K562 (cell line): ENCODE results near the gene CCDC60. TPM values are rescaled to one million over a fixed set of nuclear protein-coding genes. Genes with fewer than 3 reads are reported as not detected.

Experiments
- ATAC-seq: fragments of 200-7000 bp; cut with Tn5 transposase; 3 replicates; pipeline ENCODE4 v1.9.1; 2020; ENCODE audit warnings: moderate library complexity
- BruUV-seq: library from RNA; stranded (reverse); fragments of 400-500 nt; replicated peaks from 2 replicates; lab custom pipeline; 2021; lab: Mats Ljungman, UMichigan
- CTCF ChIA-PET: fragments of 300-600 bp; formaldehyde crosslinking; extraction: SDS; loops from one replicate; lab custom pipeline; 2021; ENCODE audit warnings: low intra/inter-chr PET ratio; lab: Yijun Ruan, JAX
- POLR2A ChIA-PET: fragments of 300-600, 350-650 bp; sonication (Branson Sonifier 250); formaldehyde crosslinking; extraction: SDS; loops from one replicate; lab custom pipeline; 2021; ENCODE audit warnings: antibody characterized with exemption, inconsistent platforms; lab: Yijun Ruan, JAX
- DNase-seq, 4 experiments: peaks; one replicate each; pipeline versions ENCODE4 v3.0.0 to v3.0.0-alpha.2; 2011 to 2018; ENCODE audit warnings: low spot score in 3 of 4, mixed read lengths in 3 of 4; ENCODE audit errors: extremely low read depth in 1 of 4
- FAIRE-seq: peaks from 2 replicates; lab custom pipeline; 2011; peaks lifted over from hg19 to GRCh38; lab: Jason Lieb, UNC
- H2AFZ ChIP-seq: 2 replicates; pipeline ENCODE4 v1.6.0; 2011; ENCODE audit warnings: low read depth, low read length, control low read depth, inconsistent platforms
- H3K27ac ChIP-seq: fragments of 200-600 bp; 3 replicates; pipeline ENCODE4 v1.8.0; 2011; ENCODE audit warnings: low read depth, mild to moderate bottlenecking, control low read depth, inconsistent platforms, low read length, moderate library complexity, mixed read lengths; ENCODE audit errors: extremely low read depth
- H3K27me3 ChIP-seq, 2 experiments: fragments of 300-600 bp in 1 of 2; 2 replicates in 1 of 2; 3 replicates in 1 of 2; pipeline versions ENCODE4 v1.6.0 to v1.8.0; 2011; ENCODE audit warnings: inconsistent platforms in 2 of 2, low read length in 2 of 2, mild to moderate bottlenecking in 1 of 2, mixed read lengths in 1 of 2, moderate library complexity in 1 of 2; ENCODE audit not compliant: control insufficient read depth in 2 of 2, insufficient read depth in 2 of 2
- H3K36me3 ChIP-seq: fragments of 300-600 bp; 3 replicates; pipeline ENCODE4 v1.8.0; 2011; ENCODE audit warnings: mild to moderate bottlenecking, low read length, inconsistent platforms; ENCODE audit not compliant: control insufficient read depth, insufficient read depth
- H3K4me1 ChIP-seq, 2 experiments: fragments of 200-600 bp in 1 of 2; replicated peaks in 1 of 2; 2 replicates in 1 of 2; 3 replicates in 1 of 2; pipeline versions ENCODE4 v1.5.1 to v1.8.0; 2011; ENCODE audit warnings: inconsistent platforms in 2 of 2, low read length in 2 of 2, mild to moderate bottlenecking in 1 of 2, mixed read lengths in 1 of 2, moderate library complexity in 1 of 2; ENCODE audit not compliant: control insufficient read depth in 2 of 2, insufficient read depth in 2 of 2
- H3K4me2 ChIP-seq: 2 replicates; pipeline ENCODE4 v1.6.1; 2011; ENCODE audit warnings: low read length, control low read depth, inconsistent platforms, mixed read lengths; ENCODE audit not compliant: insufficient read depth
- H3K4me3 ChIP-seq: fragments of 200-600 bp; sonication (generic), shearing (Covaris generic); 2 replicates; pipeline ENCODE4 v1.5.1; 2016; ENCODE audit warnings: control low read depth, inconsistent platforms
- H3K79me2 ChIP-seq: fragments of 200-600 bp; 3 replicates; pipeline ENCODE4 v1.8.0; 2011; ENCODE audit warnings: low read length, inconsistent platforms; ENCODE audit not compliant: control insufficient read depth, insufficient read depth
- H3K9ac ChIP-seq, 2 experiments: 2 replicates each; pipeline versions ENCODE4 v1.6.0 to v1.6.1; 2011; ENCODE audit warnings: low read depth in 2 of 2, low read length in 2 of 2, control low read depth in 1 of 2, inconsistent platforms in 1 of 2, mild to moderate bottlenecking in 1 of 2, mixed read lengths in 1 of 2; ENCODE audit not compliant: insufficient read depth in 1 of 2
- H3K9me1 ChIP-seq: one replicate; pipeline ENCODE4 v1.6.0; 2011; ENCODE audit warnings: inconsistent platforms, mild to moderate bottlenecking, low read length, moderate library complexity; ENCODE audit not compliant: control insufficient read depth, insufficient read depth
- H3K9me3 ChIP-seq: replicated peaks from 2 replicates; pipeline ENCODE4 v1.5.1; 2011; ENCODE audit warnings: low read depth, low read length, inconsistent platforms; ENCODE audit not compliant: control insufficient read depth, insufficient read depth
- H4K20me1 ChIP-seq: replicated peaks from 2 replicates; pipeline ENCODE4 v1.6.1; 2011; ENCODE audit warnings: low read length, inconsistent platforms, mixed read lengths; ENCODE audit not compliant: control insufficient read depth, insufficient read depth
- ARNT ChIP-seq, 2 experiments: fragments of 450-650 bp; IDR thresholded peaks; 2 replicates each; pipeline ENCODE4 v1.6.1; 2016; ENCODE audit warnings: mild to moderate bottlenecking in 1 of 2
- RAD21 ChIP-seq, 2 experiments: fragments of 250-450 bp in 1 of 2; fragments of 450-650 bp in 1 of 2; sonication (Bioruptor Pico) in 1 of 2; formaldehyde crosslinking in 1 of 2; IDR thresholded peaks in 1 of 2; conservative IDR thresholded peaks in 1 of 2; 2 replicates each; pipeline versions ENCODE4 v1.4.0 to v1.8.0; 2020 to 2022; ENCODE audit warnings: mild to moderate bottlenecking in 2 of 2, moderate library complexity in 1 of 2
- SMC3 ChIP-seq: conservative IDR thresholded peaks from 2 replicates; pipeline ENCODE4 v1.6.1; 2011; ENCODE audit warnings: low read depth, low read length, improper control_type of control experiment; ENCODE audit not compliant: insufficient read depth
- SP2 ChIP-seq: IDR thresholded peaks from 2 replicates; pipeline ENCODE4 v1.6.1; 2011; ENCODE audit warnings: mild to moderate bottlenecking, low read depth, low read length, moderate library complexity; ENCODE audit not compliant: poor library complexity, severe bottlenecking; ENCODE audit errors: extremely low read depth
- ZNF24 ChIP-seq: fragments of 450-650 bp; IDR thresholded peaks from 2 replicates; pipeline ENCODE4 v1.6.1; 2016
- ZNF551 ChIP-seq: fragments of 250-450 bp; sonication (Bioruptor Pico); IDR thresholded peaks from 2 replicates; pipeline ENCODE4 v1.5.0; 2021; ENCODE audit warnings: mild to moderate bottlenecking, moderate library complexity
- ZNF766 ChIP-seq: fragments of 200-800 bp; sonication (Bioruptor generic); conservative IDR thresholded peaks from 2 replicates; pipeline ENCODE4 v1.6.1; 2016; ENCODE audit warnings: missing genetic modification characterization, missing compliant biosample characterization
- WGBS: fragments of 100-300 bp; shearing (Covaris generic); methylation state at CpG from one replicate; pipeline ENCODE4 v1.1.6; 2016; ENCODE audit warnings: low coverage, mixed read lengths; ENCODE audit not compliant: insufficient coverage; ENCODE audit errors: missing lambda C conversion rate; 5-methylcytosine and 5-hydroxymethylcytosine counted together
- in situ Hi-C: fragments of 300-500 bp; cut with MboI; formaldehyde crosslinking; loops from 4 replicates; pipeline ENCODE4 v1.15.0; 2018; ENCODE audit warnings: inconsistent platforms, mixed read lengths
- intact Hi-C: fragments of 100-400 bp; cut with micrococcal nuclease; formaldehyde crosslinking; loops from 2 replicates; pipeline ENCODE4 v1.14.2; 2022
- polyA plus RNA-seq, 8 experiments: library from polyadenylated mRNA; depleted of rRNA in 4 of 8; stranded (reverse) in 5 of 8; unstranded in 3 of 8; fragments of >200 nt; fragmentation: Nextera tagmentation in 2 of 8; fragmentation: Illumina TruSeq in 1 of 8; extraction: Ambion mirVana in 2 of 8; extraction: Trizol in 1 of 8; gene quantifications; 2 replicates each; pipeline versions ENCODE4 v1.2.1 to v1.2.3, GENCODE V29; 2011 to 2014; ENCODE audit warnings: inconsistent platforms in 1 of 8, missing spikeins in 1 of 8
- total RNA-seq, 7 experiments: library from RNA; depleted of rRNA in 6 of 7; stranded (reverse); fragments of >200 nt in 6 of 7; fragmentation: Illumina TruSeq in 2 of 7; extraction: Trizol in 2 of 7; gene quantifications; 2 replicates each; pipeline versions ENCODE4 v1.2.1 to v1.2.3, GENCODE V29; 2011 to 2021; ENCODE audit warnings: low replicate concordance in 1 of 7
- TF ChIP-seq, protein P1 (sequence below), 2 experiments: IDR thresholded peaks in 1 of 2; conservative IDR thresholded peaks in 1 of 2; 2 replicates each; pipeline ENCODE4 v1.6.1; 2016; ENCODE audit warnings: low read depth in 2 of 2, mild to moderate bottlenecking in 1 of 2, missing compliant biosample characterization in 1 of 2, missing genetic modification characterization in 1 of 2, moderate library complexity in 1 of 2

Gene CCDC60
- total and polyA plus RNA-seq, 9 of the 15 experiments (the other 6 are each of a cell fraction or from before 2014, with no cell fraction given): not detected

DNA sequence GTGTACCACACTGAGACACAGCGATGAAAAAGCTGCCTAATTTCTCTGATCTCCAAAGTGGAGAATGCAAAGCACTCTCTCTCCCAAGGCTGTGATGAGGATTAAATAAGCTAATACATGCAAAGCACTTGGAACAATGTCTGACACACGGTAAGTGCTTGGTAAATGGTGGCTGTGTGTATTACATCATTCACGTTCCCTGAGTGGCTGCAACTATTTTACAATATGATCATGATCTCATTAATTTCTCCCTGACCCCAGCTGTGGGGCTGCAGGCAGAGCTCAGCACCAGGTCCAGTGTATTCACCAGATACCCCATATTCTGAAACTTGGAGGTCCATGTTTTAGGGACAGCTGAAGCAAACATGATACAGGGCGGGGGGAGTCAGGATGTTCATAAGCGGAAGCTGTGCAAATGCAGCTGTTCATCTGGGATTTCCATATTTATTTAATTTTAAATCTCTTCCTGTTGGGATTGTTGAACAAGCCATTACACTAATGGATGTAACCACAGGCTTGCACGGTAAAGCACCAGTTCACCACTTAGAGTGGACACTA lies 106.4 kb downstream of the CCDC60 start:
- no peaks in the 10 kb centered on the region for H3K9me1 ChIP-seq
- ChIA-PET POLR2A (interaction anchor here (0.6 to 0.7 kb wide), 2 partner anchors 537 to 555 kb away, joined by 3 read pairs; no protein-coding TSS in a partner anchor), CTCF (interaction anchor here (0.5 kb wide), 1 partner anchor 978 kb away, joined by 3 read pairs; no protein-coding TSS in a partner anchor)
- H3K9me3 ChIP-seq: no peaks in the 10 kb centered on the region
- BruUV-seq: no TSS peak
- H4K20me1 ChIP-seq: no peaks in the 10 kb centered on the region
- H3K79me2 ChIP-seq: no peaks in the 10 kb centered on the region
- no peaks in the 10 kb centered on the region for H3K4me1 ChIP-seq
- no peak for TF ChIP-seq ZNF551
- H3K27me3 ChIP-seq: no peaks in the 10 kb centered on the region
- no peak overlapping the region for H2AFZ ChIP-seq
- no peak overlapping the region for H3K4me2 ChIP-seq
- 2% methylated on average over 6 of the region's 6 CpGs for WGBS
- no peak for DNase-seq
- no peak overlapping the region for H3K4me3 ChIP-seq
- ATAC-seq: no peak
- in situ Hi-C loops: no loop called here
- no peak for FAIRE-seq
- intact Hi-C loops: no loop called here
- no peak overlapping the region for H3K9ac ChIP-seq
- H3K36me3 ChIP-seq: no peaks in the 10 kb centered on the region
- H3K27ac ChIP-seq: no peak overlapping the region

- Histone ChIP-seq H3K4me2 (no peak overlapping the region; the same call in 1 of the 2 replicates), H3K36me3 (no peaks in the 10 kb centered on the region), H4K20me1 (no peaks in the 10 kb centered on the region)
- TF ChIP-seq ARNT (IDR thresholded peaks at IDR 0.05) (peak in 1 of 2 experiments; percentile 53; a peak in 1 of 4 replicates), SMC3 (peak; percentile 86), ZNF24 (peak; percentile 13; the same call in 1 of the 2 replicates), RAD21 (CRISPR knock-in tag; conservative IDR thresholded peaks at IDR 0.05 in 1 of 2, IDR thresholded peaks at IDR 0.05 in 1 of 2) (peak; percentile 64 to 79), ZNF766 (CRISPR knock-in tag) (0 out of 2 replicates have a peak, but pooled peaks have one; percentile 40), SP2 (peak; percentile 71)
- TF ChIP-seq, protein P1, sequence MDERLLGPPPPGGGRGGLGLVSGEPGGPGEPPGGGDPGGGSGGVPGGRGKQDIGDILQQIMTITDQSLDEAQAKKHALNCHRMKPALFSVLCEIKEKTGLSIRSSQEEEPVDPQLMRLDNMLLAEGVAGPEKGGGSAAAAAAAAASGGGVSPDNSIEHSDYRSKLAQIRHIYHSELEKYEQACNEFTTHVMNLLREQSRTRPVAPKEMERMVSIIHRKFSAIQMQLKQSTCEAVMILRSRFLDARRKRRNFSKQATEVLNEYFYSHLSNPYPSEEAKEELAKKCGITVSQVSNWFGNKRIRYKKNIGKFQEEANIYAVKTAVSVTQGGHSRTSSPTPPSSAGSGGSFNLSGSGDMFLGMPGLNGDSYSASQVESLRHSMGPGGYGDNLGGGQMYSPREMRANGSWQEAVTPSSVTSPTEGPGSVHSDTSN (CRISPR knock-in tag; IDR thresholded peaks at IDR 0.05; ENCODE audit: low read depth): no peak
- TF ChIP-seq, protein P1 (tag; conservative IDR thresholded peaks at IDR 0.05; ENCODE audit: low read depth): no peak
Measured at GRCh38 chr12:119444462-119445044, 110.0 kb downstream of the CCDC60 start.

More at GRCh38 chr12:119444462-119445044, 110.0 kb downstream of the CCDC60 start:
- peak overlapping the region; percentile 57 for H2AFZ ChIP-seq
- no peaks in the 10 kb centered on the region for H3K79me2 ChIP-seq
- WGBS: 6% methylated on average over 10 of the region's 10 CpGs
- H3K9ac ChIP-seq: no peak overlapping the region
- ATAC-seq: peak; percentile 95
- no peak overlapping the region for H3K27ac ChIP-seq
- no peaks in the 10 kb centered on the region for H3K9me3 ChIP-seq
- no peak overlapping the region for H3K4me3 ChIP-seq
- no peaks in the 10 kb centered on the region for H3K27me3 ChIP-seq
- FAIRE-seq: peak; percentile 96
- no TSS peak for BruUV-seq
- intact Hi-C loops: loop anchor here (1.0 kb wide), 2 partner anchors 101 to 205 kb away; no protein-coding TSS in a partner anchor
- H3K4me1 ChIP-seq: no peaks in the 10 kb centered on the region
- in situ Hi-C loops: no loop called here
- ChIA-PET CTCF (interaction anchor here (0.6 to 1.9 kb wide), 6 partner anchors 41 to 1511 kb away, joined by 3 to 15 read pairs (median 4); no protein-coding TSS in a partner anchor), POLR2A (interaction anchor here (0.6 to 1.3 kb wide), 2 partner anchors 9 to 29 kb away, joined by 3 to 5 read pairs; no protein-coding TSS in a partner anchor)
- no peaks in the 10 kb centered on the region for H3K9me1 ChIP-seq
- peak; percentile 72 to 82 (median 80) for DNase-seq
